GM19467 (cell line): ENCODE measurements around the gene SLC5A6.
A peak's percentile ranks its signal among the peaks of the same experiment; 100 is the strongest.

Experiments used
- ATAC-seq: cut with Tn5 transposase; IDR thresholded peaks from one replicate; pipeline ENCODE4 v1.9.1; 2021; ENCODE audit warnings: mild to moderate bottlenecking, moderate library complexity; ENCODE audit not compliant: unreplicated experiment

Gene SLC5A6

DNA sequence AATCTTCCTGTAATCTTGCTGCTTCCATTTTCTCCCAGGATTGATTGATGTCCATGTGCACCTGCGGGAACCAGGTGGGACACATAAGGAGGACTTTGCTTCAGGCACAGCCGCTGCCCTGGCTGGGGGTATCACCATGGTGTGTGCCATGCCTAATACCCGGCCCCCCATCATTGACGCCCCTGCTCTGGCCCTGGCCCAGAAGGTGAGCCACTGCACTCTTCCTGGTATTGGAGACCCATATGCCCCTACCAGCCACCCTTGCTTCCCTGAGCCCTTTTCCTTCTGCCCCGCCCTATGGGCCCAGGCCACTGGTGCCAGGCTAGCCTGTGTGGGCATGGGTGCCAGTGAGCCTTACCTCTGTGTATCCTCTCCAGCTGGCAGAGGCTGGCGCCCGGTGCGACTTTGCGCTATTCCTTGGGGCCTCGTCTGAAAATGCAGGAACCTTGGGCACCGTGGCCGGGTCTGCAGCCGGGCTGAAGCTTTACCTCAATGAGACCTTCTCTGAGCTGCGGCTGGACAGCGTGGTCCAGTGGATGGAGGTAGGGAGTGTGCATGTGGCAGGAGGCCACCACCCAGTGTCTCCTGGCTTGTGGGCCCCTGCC, 25.4 kb upstream of the SLC5A6 start:
- ATAC-seq: no peak

GRCh38 chr2:27236626-27237025, 24.6 kb upstream of the SLC5A6 start:
- ATAC-seq: no peak

- ATAC-seq: no peak
Observed at GRCh38 chr2:27236136-27236535, 24.1 kb upstream of the SLC5A6 start.

DNA sequence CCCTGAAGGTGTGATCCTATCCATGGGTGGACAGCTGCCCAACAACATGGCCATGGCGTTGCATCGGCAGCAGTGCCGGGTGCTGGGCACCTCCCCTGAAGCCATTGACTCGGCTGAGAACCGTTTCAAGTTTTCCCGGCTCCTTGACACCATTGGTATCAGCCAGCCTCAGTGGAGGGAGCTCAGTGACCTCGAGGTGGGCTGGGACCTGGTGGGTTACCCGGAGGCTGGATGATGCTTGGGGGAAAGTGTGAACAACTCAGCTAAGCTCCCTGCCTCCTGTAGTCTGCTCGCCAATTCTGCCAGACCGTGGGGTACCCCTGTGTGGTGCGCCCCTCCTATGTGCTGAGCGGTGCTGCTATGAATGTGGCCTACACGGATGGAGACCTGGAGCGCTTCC, 21.3 kb upstream of the SLC5A6 start:
- no peak for ATAC-seq

- ATAC-seq: no peak
Observed at GRCh38 chr2:27231921-27232320, 19.9 kb upstream of the SLC5A6 start.

GRCh38 chr2:27227501-27227900, 15.4 kb upstream of the SLC5A6 start:
- ATAC-seq: no peak

GRCh38 chr2:27225526-27225925, 13.5 kb upstream of the SLC5A6 start:
- ATAC-seq: no peak

GRCh38 chr2:27223416-27223815, 11.3 kb upstream of the SLC5A6 start:
- ATAC-seq: no peak

DNA sequence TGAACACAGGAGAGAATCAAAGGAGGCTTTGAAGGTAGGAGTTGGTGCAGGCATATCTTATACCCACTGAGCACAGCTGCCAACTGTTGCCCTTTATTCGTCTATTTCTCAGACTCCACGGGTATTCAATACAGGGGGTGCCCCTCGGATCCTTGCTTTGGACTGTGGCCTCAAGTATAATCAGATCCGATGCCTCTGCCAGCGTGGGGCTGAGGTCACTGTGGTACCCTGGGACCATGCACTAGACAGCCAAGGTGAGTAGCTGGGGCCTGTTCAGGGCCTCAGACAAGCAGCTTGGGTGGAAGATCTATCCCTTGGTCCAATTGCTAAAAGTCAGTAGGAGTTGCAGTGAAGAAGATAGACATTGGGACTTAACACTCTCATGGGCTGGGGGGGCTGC, 10.3 kb upstream of the SLC5A6 start:
- ATAC-seq: no peak

DNA sequence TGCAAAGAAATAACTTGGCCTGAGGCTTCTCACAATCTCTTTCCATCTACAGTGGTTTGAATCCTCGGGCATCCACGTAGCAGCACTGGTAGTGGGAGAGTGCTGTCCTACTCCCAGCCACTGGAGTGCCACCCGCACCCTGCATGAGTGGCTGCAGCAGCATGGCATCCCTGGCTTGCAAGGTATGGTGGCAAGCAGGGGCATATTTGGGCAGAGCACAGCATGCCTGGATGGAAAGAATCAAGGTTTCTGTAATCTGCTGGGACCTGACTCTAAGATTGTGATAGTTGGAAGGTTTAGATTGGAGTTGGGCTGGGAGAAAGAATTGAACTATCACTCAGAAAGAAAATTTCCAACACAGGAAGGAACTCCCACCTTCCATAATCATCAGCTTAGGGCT, 9.1 kb upstream of the SLC5A6 start:
- no peak for ATAC-seq

GRCh38 chr2:27220091-27220490, 8.0 kb upstream of the SLC5A6 start:
- no peak for ATAC-seq

GRCh38 chr2:27219091-27219490, 7.0 kb upstream of the SLC5A6 start:
- no peak for ATAC-seq

GRCh38 chr2:27218614-27219013, 6.5 kb upstream of the SLC5A6 start:
- no peak for ATAC-seq

- ATAC-seq: peak; percentile 65
Observed at GRCh38 chr2:27217173-27218121, 5.4 kb upstream of the SLC5A6 start, which contains the start of gene CAD. TSS of gene CAD (plus strand) at chr2:27217369. CDS start at chr2:27217552, 183 bp downstream.

- no peak for ATAC-seq
Observed at GRCh38 chr2:27216416-27217137, 4.5 kb upstream of the SLC5A6 start.

DNA sequence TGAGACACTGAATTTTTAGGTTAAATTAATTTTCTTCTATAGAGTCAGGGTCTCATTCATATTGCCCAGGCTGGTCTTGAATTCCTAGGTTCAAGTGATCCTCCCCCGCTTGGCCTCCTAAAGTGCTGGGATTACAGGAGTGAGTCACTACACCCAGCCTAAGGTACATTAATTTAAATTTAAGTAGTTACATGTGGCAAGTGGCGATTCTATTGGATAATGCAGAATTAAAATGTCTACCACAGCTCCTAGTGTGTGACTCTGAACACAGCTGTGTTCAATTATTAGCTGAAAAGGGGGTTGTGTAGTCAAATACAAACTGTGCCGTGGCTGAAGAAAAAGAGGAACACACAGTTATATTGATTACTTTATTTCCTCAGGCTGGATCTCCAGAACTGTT, 2.9 kb upstream of the SLC5A6 start:
- ATAC-seq: no peak

GRCh38 chr2:27212626-27213471, 781 bp upstream of the SLC5A6 start:
- ATAC-seq: no peak

- ATAC-seq: no peak
Observed at GRCh38 chr2:27211241-27211942, 676 bp downstream of the SLC5A6 start.

DNA sequence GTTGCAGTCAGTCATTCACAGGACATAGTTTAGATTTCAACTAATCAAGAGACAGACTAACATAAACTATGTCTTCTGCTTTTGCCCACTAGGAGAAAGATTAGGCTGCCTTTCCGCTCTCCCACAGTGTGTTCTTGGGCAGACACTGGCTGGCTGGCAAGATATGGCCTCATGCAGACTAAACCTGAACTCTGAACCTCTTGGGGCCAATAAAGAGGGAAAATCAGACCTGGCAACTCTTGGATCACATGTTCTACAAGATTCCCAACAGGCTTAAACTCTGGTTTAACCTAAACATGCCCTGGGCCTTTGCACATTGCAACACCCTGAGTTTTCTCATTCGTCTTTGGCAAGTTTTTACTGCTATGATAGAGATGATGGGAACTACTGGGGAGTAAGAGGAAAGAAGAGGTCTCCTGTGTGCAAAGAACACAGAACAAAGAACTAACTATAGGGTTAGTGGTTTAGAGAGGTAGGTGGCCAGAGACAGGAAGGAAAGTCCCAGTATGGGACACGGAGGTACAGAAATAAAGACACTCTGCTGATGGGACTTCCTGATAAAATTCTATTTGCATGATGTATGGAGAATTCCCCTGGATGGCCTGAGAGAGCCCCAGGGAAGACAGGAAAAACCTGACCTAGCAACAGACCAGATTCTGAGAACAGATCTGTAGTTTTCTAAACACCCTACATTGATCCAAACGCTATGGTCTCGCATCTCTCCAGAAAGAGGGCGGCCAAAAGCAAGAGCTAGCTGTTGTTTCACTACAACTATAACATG, 2.3 kb downstream of the SLC5A6 start:
- no peak for ATAC-seq
